Muscle layer of duodenum (tissue), 2 donors: ENCODE measurements around the gene RNF126.

ENCODE experiments used
- H3K27ac ChIP-seq: one replicate; pipeline ENCODE4 v1.7.0; 2013; ENCODE audit warnings: mild to moderate bottlenecking, low read length
- H3K27me3 ChIP-seq: one replicate; pipeline ENCODE4 v1.7.0; 2013; ENCODE audit warnings: low read depth, mild to moderate bottlenecking, control low read depth, low read length
- H3K36me3 ChIP-seq, 2 donors: one replicate each; pipeline ENCODE4 v1.7.0; 2013; ENCODE audit warnings: low read length in 2 of 2, control low read depth in 1 of 2, mild to moderate bottlenecking in 1 of 2; ENCODE audit not compliant: insufficient read depth in 2 of 2, control insufficient read depth in 1 of 2
- H3K4me1 ChIP-seq, 2 donors: one replicate each; pipeline ENCODE4 v1.7.0; 2013; ENCODE audit warnings: low read length in 2 of 2, mild to moderate bottlenecking in 2 of 2, control low read depth in 1 of 2, moderate library complexity in 1 of 2; ENCODE audit not compliant: insufficient read depth in 2 of 2, control insufficient read depth in 1 of 2
- H3K4me3 ChIP-seq, 2 donors: one replicate each; pipeline ENCODE4 v1.7.0; 2013; ENCODE audit warnings: low read length in 2 of 2, low read depth in 1 of 2, mild to moderate bottlenecking in 1 of 2
- H3K9me3 ChIP-seq, 2 donors: one replicate each; pipeline ENCODE4 v1.7.0; 2013; ENCODE audit warnings: low read length in 2 of 2, control low read depth in 1 of 2, mild to moderate bottlenecking in 1 of 2; ENCODE audit not compliant: control insufficient read depth in 1 of 2
- donor health status: healthy.

RNF126 gene

DNA sequence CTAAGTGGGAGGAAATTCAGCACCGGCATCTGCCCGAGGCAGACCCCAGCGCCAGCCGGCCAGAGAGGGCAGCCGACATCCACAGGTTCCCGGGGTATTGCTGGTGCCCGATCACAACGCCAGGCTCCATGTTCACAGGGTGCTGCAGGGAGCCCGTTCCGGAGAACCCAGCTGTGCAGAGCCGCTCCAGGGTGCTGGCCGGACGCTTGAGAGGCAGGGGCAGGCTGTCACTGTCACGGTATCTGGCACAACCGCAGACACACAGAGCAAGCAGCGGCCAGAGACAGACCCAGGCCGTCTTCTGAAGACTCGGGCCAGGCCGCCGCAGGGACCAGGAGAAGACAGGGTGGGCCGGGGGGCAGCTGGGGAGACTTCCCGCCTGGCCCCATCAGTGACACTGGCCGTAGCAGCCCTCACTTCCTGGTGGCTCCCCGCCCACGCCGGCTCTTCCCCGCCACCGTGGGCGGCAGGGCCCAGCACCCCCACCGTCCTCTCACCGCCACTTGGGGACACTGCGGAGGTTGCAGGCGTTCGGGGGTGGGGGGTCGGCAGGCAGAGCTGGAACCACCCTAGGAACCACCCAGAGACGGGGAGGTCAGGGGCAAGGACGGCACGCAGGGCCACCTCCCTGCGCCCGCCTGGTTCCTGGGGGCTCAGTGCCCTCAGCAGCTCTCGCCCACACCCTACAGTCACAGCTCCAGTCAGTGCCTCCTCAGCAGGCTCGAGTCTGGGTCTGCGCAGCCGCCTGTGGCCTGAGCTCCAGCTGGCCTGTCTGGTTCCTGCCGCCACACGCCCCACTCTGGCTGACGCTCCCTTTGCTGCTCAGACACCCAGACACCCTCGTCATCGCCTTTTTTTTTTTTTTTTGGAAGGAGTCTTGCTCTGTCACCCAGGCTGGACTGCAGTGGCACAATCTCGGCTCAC is 3.8 kb downstream of the RNF126 start:
- Histone ChIP-seq H3K4me3 (no peak overlapping the region), H3K9me3 (no peaks in the 10 kb centered on the region), H3K27me3 (no peaks in the 10 kb centered on the region), H3K36me3 (peaks cover 0 to 5% of the 10 kb centered on the region in 2 donors), H3K4me1 (peaks cover 3 to 55% of the 10 kb centered on the region in 2 donors), H3K27ac (no peak overlapping the region)

GRCh38 chr19:658059-658839 is 4.8 kb downstream of the RNF126 start:
- H3K4me1 ChIP-seq = peaks cover 0 to 48% of the 10 kb centered on the region in 2 donors
- H3K4me3 ChIP-seq = no peak overlapping the region

DNA sequence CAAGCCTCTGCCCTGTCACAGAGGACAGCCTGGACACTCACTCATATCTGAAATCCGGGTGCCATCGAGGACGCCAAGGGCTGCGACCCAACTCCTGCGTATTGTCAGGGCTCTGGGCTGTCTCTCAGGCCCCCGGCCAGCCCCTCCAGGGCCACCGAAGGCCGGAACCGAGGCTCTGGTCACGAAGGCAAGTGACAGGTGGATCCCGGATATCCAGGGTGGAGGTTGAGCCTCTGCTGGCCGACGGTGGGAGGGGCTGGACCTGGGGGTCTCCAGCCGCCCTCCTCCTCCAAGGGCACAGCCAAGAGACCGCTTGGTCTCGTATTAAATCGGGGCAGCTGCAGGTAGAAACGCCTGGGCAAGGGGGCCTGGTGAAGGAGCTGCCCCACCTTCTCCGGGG is 5.4 kb downstream of the RNF126 start:
- Histone ChIP-seq H3K27ac (no peak overlapping the region), H3K27me3 (no peaks in the 10 kb centered on the region), H3K36me3 (peaks cover 0 to 17% of the 10 kb centered on the region in 2 donors), H3K4me1 (peaks cover 0 to 48% of the 10 kb centered on the region in 2 donors), H3K4me3 (no peak overlapping the region), H3K9me3 (no peaks in the 10 kb centered on the region)

More at GRCh38 chr19:658059-658839, 4.8 kb downstream of the RNF126 start:
- Histone ChIP-seq H3K36me3 (peaks cover 0 to 10% of the 10 kb centered on the region in 2 donors), H3K9me3 (no peaks in the 10 kb centered on the region), H3K27ac (no peak overlapping the region), H3K27me3 (no peaks in the 10 kb centered on the region)

DNA sequence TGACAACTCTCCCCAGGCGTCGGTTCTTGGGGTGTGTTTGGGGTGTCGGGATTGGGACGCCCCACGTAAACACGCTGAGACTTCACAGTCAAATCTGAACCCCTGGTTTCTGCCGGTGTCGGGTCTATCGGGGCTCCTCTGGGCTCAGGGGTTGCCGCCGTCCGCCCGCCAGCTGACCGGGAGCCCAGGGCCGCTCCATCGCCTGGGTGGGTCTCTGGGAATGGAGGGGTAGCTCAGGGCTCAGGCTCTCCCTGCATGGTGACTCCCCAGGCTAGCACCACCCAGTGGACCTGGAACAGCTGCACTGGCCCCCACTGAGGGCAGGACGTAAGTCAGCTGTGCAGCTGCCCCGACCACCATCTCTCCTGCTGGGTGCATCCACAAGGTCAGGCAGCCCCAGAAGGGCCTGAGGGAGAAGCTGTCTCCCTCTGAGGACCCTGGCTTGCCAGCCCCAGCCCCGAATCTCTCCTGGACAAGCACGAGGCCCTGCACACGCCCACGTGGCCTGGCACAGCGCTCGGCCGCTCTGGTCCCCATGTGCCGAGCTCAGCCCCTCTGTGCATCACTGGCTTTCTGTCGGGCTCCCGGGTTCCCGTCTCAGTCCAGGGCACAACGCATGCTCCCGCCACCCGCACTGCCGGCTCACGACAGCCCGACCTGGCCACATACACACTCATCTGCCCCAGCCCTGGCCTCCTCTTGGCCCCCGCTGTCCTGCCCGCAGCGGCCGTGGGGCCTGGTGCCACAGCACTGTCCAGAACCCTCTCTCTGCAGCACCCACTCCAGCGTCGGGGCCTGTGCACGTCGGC is 6.1 kb downstream of the RNF126 start:
- Histone ChIP-seq H3K27me3 (no peaks in the 10 kb centered on the region), H3K4me1 (peaks cover 0 to 45% of the 10 kb centered on the region in 2 donors), H3K9me3 (no peaks in the 10 kb centered on the region), H3K4me3 (no peak overlapping the region), H3K27ac (no peak overlapping the region), H3K36me3 (peaks cover 0 to 21% of the 10 kb centered on the region in 2 donors)

DNA sequence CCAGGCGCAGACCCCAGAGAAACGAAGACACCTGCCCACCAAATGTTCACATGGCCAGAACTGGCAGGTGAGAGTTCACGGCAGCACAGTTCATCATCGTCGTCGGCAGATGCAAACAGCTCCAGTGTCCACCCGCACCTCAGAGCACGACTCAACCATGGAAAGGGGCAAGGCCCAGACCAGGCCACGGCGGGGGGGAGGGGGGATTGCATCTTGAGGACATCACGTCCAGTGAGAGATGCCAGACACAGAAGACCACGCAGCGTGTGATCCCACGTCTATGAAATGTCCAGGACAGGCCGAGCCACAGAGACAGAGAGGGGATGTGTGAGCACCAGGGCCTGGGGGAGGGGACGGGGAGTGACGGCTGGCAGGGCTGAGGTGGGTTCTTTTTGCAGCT is 7.3 kb downstream of the RNF126 start:
- Histone ChIP-seq H3K4me1 (peaks cover 0 to 33% of the 10 kb centered on the region in 2 donors), H3K27ac (no peak overlapping the region), H3K36me3 (peaks cover 0 to 34% of the 10 kb centered on the region in 2 donors), H3K9me3 (no peaks in the 10 kb centered on the region), H3K27me3 (no peaks in the 10 kb centered on the region), H3K4me3 (no peak overlapping the region)

GRCh38 chr19:653425-653824 is 9.6 kb downstream of the RNF126 start:
- no peak overlapping the region for H3K4me3 ChIP-seq
- H3K27me3 ChIP-seq = no peaks in the 10 kb centered on the region
- H3K4me1 ChIP-seq = peaks cover 0 to 12% of the 10 kb centered on the region in 2 donors
- H3K27ac ChIP-seq = no peak overlapping the region
- H3K9me3 ChIP-seq = no peaks in the 10 kb centered on the region
- peaks cover 0 to 49% of the 10 kb centered on the region in 2 donors for H3K36me3 ChIP-seq

- Histone ChIP-seq H3K36me3 (peaks cover 0 to 55% of the 10 kb centered on the region in 2 donors), H3K27me3 (no peaks in the 10 kb centered on the region), H3K4me3 (no peak overlapping the region), H3K9me3 (no peaks in the 10 kb centered on the region), H3K27ac (no peak overlapping the region), H3K4me1 (peaks cover 0 to 6% of the 10 kb centered on the region in 2 donors)
Observed at GRCh38 chr19:652467-653389, 10.3 kb downstream of the RNF126 start.

DNA sequence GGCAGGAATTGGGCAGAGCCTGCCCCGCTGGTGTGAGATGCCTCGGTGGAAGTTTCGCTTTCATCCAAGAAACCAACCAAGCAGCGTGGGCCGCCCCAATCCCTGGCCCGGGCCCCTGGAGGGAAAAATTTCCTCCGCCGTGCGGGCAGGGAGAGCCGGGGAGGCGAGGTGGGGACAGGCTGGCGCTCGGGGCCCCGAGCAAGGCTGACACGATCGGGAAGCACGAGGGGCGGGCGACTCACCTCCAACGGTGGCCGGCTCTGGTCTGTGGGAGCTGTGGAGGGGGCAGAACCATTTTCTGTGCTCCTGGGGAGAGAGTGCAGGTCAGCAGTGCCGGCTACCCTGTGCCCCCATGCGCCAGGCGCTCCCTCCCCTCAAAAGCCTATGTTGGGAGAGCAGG is 11.0 kb downstream of the RNF126 start:
- Histone ChIP-seq H3K4me1 (no peaks in the 10 kb centered on the region), H3K27me3 (no peaks in the 10 kb centered on the region), H3K36me3 (peaks cover 0 to 57% of the 10 kb centered on the region in 2 donors), H3K27ac (no peak overlapping the region), H3K9me3 (no peaks in the 10 kb centered on the region), H3K4me3 (no peak overlapping the region)

DNA sequence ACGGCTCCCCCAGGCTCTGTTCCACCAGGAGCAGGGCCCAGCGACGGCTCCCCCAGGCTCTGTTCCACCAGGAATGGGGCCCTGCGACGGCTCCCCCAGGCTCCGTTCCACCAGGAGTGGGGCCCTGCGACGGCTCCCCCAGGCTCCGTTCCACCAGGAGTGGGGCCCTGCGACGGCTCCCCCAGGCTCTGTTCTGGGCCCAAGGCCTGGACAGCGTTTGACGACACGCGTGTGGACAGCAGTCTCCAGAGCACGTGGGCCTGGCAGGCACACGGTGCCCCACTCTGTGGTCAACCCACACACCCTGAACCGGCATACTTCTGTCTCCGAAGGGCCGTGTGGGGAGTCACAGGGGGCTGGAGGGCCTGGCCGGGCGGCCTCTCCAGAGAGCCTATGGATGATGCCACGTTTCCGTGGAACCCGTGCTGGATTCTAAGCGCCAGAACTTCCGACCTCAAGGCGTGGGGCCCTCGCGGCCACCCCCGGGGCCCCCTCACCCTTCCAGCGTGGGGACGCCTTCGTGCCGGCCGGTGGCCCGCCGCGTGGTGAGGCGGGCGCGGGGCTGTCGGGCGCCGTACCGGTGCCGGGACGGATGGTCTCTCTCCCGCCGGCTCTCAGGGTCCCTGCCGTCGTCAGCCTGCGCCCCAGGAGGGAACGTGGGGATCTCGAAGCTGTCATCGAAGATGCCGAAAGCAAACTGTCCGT is 11.7 kb downstream of the RNF126 start:
- H3K36me3 ChIP-seq = peaks cover 0 to 64% of the 10 kb centered on the region in 2 donors
- H3K9me3 ChIP-seq = no peaks in the 10 kb centered on the region
- H3K27me3 ChIP-seq = no peaks in the 10 kb centered on the region
- no peaks in the 10 kb centered on the region for H3K4me1 ChIP-seq
- no peak overlapping the region for H3K4me3 ChIP-seq
- H3K27ac ChIP-seq = no peak overlapping the region

DNA sequence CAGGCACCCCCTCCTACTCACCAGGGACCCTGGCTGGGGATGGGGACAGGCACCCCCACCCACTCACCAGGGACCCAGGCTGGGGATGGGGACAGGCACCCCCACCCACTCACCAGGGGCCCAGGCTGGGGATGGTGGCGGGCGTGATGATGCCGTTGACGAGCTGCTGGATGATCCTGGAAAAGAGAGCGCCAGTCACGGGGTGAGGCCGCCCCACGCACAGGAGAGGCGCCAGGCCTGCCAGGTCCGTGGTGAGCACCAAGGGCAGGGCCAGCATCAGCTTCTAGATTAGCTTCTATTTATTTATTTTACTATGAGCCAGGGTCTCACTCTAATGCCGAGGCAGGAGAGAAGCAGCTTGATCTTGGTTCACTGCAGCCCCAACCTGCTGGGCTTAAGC is 12.9 kb downstream of the RNF126 start:
- Histone ChIP-seq H3K4me3 (no peak overlapping the region), H3K36me3 (peaks cover 0 to 67% of the 10 kb centered on the region in 2 donors), H3K27ac (no peak overlapping the region)

More for the DNA sequence above, 12.9 kb downstream of the RNF126 start:
- no peaks in the 10 kb centered on the region for H3K4me1 ChIP-seq
- H3K9me3 ChIP-seq = no peaks in the 10 kb centered on the region
- no peaks in the 10 kb centered on the region for H3K27me3 ChIP-seq
